Prostate gland (tissue), 2 donors: ENCODE results near the gene WWC2.

Source experiments
- CTCF ChIP-seq, 4 experiments: fragments of 200-600 bp in 2 of 4; fragments of 450-650 bp in 2 of 4; sonication (generic) in 2 of 4; IDR thresholded peaks; 1 replicate in 3 of 4; 2 replicates in 1 of 4; pipeline ENCODE4 v1.5.1; 2016 to 2019; ENCODE audit warnings: antibody characterized with exemption in 4 of 4, mild to moderate bottlenecking in 2 of 4, moderate library complexity in 2 of 4
- POLR2A ChIP-seq: fragments of 450-650 bp; IDR thresholded peaks from one replicate; pipeline ENCODE4 v1.6.1; 2016; ENCODE audit warnings: antibody characterized with exemption, mild to moderate bottlenecking
- POLR2AphosphoS5 ChIP-seq: sonication (generic); formaldehyde crosslinking; IDR thresholded peaks from one replicate; pipeline ENCODE4 v1.6.1; 2017; ENCODE audit warnings: antibody characterized with exemption

GRCh38 chr4:183214912-183215488 lies 115.9 kb downstream of the WWC2 start:
- TF ChIP-seq CTCF (IDR thresholded peaks at IDR 0.05): no peak
- TF ChIP-seq POLR2A: no peak
- no peak for TF ChIP-seq POLR2AphosphoS5
